Skin epidermis (tissue), 12 donors: ENCODE results near the gene TSPAN18.

Experiments used
- H3K27ac ChIP-seq, 21 experiments: fragments of 200-600 bp; sonication (generic) in 11 of 21; one replicate each; pipeline ENCODE4 v1.5.0; 2020; ENCODE audit warnings: mild to moderate bottlenecking in 3 of 21, inconsistent platforms in 2 of 21, moderate library complexity in 2 of 21
- H3K4me3 ChIP-seq, 7 experiments: fragments of 200-600 bp; sonication (generic) in 2 of 7; one replicate each; pipeline ENCODE4 v1.5.0; 2020; ENCODE audit warnings: inconsistent platforms in 2 of 7, mild to moderate bottlenecking in 2 of 7, moderate library complexity in 1 of 7

Gene TSPAN18

DNA sequence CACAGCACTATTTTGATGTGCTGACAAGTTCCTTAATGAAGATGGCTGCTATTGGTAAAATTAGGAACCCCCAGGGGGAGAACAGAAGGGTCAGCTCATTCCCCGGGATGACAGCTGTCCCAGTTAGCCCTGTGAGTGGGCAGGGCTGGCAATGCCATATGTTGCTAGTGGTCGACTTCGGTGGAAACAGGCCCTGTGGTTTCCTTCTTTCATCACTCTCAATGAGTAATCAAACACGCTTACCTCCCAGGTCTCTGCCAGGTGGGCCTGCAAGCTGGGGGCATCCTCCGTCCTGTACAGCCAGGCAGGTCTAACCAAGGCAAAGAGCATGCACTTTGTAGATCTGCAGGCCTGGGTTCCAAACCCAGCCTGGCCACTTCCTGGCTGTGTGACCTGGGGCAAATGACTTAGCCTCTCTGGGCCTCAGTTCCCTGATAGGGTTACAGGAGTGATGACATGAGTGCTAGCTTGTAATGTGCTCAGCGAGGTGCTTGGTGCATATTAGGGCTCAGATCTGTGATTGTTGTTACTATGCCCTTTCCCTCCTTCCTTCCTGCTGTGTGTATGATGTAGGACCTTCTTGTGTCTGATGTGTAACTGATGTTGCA, 85.2 kb downstream of the TSPAN18 start:
- Histone ChIP-seq H3K27ac (peak overlapping the region in 4 of 21 experiments; percentile 12 to 30 (median 14)), H3K4me3 (no peak overlapping the region)

DNA sequence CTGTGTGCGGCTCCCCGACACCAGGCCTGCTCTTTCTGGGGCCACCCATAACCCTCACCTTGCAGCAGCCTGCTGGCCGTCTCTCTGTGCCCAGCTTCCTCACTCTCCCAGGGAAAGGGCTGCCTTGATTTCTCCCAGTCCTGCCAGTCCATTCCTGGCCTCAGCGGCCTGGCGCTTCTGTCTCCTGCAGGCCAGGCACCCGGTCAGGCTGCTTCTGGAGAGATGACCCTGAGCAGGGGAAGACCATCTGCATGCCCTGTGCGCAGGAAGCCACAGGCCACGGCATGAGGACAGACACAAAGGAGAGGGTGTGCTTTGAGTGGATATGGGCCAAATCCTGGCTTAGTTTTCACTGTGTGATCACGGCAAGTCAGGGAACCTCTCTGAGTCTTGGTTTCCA, 86.2 kb downstream of the TSPAN18 start:
- no peak overlapping the region for H3K4me3 ChIP-seq
- H3K27ac ChIP-seq: peak overlapping the region in 3 of 21 experiments; percentile 7 to 59 (median 38)

DNA sequence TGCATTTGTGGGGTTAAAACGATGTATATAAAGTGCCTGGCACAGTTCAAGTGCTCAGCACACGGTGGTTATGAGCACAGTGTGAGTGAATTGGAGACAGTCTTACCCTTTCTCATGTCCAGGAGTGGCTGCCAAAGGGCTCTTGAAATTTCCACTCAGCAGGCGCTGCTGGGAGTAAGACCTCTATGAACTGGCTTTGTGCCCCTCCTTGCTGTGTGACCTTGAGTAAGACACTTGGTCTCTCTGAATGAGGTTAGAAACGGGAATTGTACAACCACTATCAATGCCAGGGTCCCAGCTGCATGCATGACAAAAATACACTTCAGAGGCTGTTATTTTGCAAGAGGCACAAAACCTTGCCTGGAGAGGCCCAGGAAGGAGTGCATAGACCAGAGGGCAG, 86.6 kb downstream of the TSPAN18 start:
- no peak overlapping the region for H3K4me3 ChIP-seq
- peak overlapping the region in 4 of 21 experiments; percentile 7 to 59 (median 36) for H3K27ac ChIP-seq

DNA sequence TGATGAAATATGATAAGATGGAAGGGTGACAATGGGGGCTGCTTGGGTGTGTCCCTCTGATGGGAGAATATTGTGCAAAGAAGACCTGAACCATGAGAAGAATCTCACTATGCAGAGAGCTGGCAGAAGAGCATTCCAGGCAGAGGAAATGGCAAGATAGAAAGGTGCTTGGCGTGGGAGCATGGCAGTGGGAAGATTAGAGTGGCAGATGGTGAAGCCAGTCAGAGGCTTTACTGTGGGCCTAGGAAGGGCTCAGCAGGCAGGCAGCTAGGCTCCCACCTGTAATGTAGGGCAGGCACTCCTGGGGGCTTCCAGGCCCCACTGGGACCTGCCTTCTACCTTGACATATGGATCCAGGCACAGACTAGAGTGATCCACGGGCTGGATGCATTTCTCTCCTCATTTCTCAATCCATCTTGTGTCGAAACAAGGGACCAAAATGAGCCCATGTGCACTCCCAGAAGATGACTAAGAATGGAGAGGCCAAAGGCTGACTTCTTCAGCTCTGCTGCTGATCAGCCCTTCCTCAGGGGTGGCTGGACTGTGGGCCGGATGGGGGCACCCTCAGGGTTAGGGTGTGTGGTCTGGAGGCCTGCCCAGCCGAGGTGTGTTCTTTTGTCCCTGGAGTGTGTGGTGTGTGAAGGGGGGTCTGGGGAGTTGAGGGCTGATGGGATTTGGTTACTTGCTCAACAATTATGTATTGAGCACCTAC, 88.3 kb downstream of the TSPAN18 start:
- peak overlapping the region in 1 of 21 experiments; percentile 30 for H3K27ac ChIP-seq
- H3K4me3 ChIP-seq: no peak overlapping the region

DNA sequence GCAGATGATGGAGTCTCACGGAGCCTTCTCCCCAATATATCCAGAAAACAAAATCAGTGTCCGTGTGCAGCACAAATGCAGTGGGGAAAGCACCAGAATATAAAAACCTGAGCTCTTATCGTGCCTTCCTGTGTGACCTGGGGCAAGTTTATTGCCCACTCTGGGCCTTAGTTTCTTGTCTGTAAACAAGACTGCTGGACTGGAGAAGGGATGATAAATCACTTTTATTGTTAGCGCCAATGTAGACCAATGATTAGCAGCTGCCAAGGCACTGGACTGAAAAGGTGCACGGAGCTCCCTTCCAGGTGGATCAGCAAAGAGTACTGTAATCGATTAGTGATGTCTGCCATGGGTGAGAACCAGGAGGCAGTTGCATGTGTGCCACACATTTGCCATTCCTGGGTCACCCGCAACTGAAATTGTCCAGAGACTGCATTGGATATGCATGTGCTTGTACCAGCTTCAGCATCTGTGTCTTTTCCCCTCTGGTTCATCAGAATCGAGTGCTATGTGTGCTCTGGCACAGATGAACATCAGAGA, 89.2 kb downstream of the TSPAN18 start:
- no peak overlapping the region for H3K4me3 ChIP-seq
- H3K27ac ChIP-seq: no peak overlapping the region

DNA sequence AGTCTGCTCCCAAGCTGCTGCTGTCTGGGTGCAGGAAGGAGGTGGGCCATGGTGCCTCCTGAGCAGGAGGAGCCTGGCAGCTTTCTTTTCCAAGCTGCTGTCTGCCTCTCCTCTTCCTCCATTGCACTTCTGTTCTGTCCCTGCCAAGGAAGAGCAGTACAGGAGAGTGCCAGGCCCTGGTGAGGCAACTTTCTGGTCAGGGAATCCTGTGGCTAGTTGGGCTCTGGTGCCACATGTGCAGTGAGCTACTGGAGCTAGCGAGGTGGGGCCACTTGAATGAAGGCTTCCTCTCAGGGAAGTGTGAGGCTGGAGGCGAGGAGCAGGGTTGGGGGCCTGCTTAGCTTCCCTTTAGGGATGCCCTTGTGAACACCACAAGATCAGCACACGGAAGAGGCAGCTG, 90.0 kb downstream of the TSPAN18 start:
- Histone ChIP-seq H3K27ac (peak overlapping the region in 4 of 21 experiments; percentile 7 to 47 (median 22)), H3K4me3 (no peak overlapping the region)

DNA sequence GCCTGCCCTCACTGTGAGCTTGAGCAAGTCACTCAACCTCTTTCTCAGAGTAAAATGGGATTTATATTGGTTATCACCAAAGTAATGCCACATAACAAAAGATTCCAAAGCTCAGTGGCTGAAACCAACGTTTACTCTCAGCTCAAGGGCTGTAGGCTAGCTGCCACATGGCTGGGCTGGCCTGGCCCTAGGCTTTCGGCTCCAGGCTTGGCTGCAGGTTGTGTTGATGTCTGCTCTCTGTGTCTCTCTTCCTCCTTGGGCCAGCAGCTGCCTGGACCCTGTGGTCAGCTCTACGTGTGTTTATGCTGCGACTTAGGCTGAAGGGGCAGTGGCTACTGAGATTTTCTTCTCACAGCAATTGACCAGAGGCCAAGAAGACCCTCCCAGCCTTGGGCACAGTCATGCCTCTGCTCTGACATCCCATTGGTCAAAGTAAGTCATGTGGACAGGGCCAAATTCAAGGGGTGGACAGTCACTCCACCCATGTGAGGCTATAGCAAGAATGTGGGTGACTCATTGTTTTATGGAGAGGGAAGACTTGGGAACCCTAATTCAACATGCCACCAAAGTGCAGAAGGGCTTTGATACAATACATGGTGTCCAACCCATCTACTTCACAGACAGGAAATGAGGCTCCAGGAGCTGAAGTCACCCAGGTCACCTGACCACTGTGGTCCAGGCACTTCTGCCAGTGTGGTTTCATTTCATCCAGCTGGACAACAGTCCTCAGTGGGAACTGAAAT, 90.6 kb downstream of the TSPAN18 start:
- peak overlapping the region in 5 of 21 experiments; percentile 7 to 62 (median 22) for H3K27ac ChIP-seq
- H3K4me3 ChIP-seq: no peak overlapping the region

DNA sequence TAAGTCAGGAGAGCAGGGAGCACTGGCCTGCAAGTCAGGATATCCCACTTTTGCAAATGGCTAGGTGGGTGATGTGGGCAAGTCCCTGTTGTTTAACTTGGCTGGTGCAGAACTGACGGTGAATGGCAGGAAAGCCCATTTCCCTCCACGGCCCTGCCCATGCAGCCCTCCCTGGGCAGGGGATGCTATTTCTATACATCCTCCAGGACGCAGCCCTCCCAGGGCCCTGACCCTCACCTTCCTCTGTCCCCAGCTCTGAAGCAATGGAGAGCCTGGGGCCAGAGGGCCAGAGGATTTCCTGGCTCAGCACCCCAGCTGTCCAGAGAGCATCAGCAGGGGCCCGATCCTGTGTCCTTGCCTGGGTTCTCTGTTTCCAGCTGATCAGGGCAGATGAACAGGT, 91.3 kb downstream of the TSPAN18 start:
- no peak overlapping the region for H3K4me3 ChIP-seq
- no peak overlapping the region for H3K27ac ChIP-seq

DNA sequence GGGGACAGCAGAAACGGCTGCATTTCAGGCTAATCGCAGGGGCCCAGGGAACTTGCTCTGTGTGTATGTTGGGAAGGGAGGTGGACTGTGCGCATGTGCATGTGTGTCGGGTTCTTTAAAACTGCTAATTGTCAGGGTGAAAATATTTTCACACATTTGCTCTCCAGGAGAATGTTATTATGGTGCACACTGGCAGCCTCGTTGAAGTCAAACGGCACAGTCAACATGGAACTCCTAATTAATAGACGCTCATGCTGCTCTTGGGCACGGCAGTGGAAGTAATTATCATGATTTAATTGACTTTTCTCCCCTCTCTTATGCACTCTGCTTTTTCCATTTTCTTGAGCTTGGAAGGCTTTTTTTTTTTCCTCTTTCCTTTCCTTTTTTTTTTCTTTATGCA, 92.6 kb downstream of the TSPAN18 start:
- Histone ChIP-seq H3K27ac (no peak overlapping the region), H3K4me3 (no peak overlapping the region)

DNA sequence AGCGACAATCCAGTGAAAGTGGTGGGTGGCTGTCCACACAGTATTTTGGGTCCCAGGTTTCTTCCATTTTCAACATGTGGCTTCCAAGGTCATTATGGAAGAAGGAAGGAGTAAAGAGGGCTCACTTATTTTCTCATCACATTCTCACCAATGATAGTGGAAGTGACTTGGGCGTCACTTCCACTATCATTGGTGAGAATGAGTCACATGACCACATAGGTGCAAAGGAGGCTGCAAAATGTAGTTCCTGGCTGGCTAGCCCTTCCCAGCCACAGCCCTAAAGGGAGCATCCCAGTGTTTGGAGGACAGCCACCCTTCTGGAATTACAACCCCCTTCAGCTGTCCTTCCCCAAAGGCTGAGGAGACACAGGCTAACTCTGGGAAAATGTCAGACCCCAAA, 95.6 kb downstream of the TSPAN18 start:
- H3K4me3 ChIP-seq: no peak overlapping the region
- H3K27ac ChIP-seq: no peak overlapping the region

- Histone ChIP-seq H3K27ac (no peak overlapping the region), H3K4me3 (no peak overlapping the region)
Measured at GRCh38 chr11:44823006-44823405, 96.2 kb downstream of the TSPAN18 start.

GRCh38 chr11:44823868-44824267, 97.1 kb downstream of the TSPAN18 start:
- peak overlapping the region in 2 of 21 experiments; percentile 6 to 11 for H3K27ac ChIP-seq
- H3K4me3 ChIP-seq: no peak overlapping the region

GRCh38 chr11:44824300-44824704, 97.5 kb downstream of the TSPAN18 start:
- peak overlapping the region in 2 of 21 experiments; percentile 6 to 11 for H3K27ac ChIP-seq
- no peak overlapping the region for H3K4me3 ChIP-seq

DNA sequence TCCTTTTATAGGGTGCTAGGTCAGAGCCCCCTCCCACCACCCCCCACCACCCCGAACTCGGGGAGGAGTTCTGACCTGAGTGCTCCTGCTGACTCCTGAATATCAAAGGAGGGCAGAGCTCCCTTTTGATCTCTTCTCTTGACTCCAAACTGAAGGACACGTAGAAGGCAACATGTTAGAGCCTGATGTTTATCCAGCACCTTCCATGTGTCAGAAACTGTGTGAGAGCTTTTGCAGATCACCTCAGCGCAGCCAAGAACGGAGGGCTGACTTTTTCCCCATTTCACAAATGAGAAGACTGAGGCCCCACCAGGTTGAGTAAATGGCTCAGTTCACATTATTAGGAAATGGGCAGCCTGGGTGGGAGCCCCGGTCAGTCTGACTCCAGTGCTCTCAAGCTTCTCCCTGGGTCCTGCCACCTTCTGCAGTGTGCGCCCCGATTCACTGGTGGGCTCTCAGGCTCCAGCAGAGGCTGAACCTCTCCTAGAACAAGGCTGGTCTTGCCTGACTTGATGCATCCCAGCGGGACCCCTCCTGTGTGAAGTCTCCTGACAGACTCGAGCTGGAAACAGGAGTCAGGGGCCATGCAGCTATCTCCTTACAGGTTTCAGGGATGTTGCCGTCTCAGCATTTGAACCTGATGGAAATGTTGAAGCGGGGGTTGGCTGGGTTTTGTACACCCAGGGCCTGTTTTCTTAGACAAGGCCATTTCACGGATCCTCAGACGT, 98.5 kb downstream of the TSPAN18 start:
- H3K27ac ChIP-seq: peak overlapping the region in 1 of 21 experiments; percentile 11

GRCh38 chr11:44826922-44827643, 100.3 kb downstream of the TSPAN18 start:
- Histone ChIP-seq H3K27ac (peak overlapping the region in 1 of 21 experiments; percentile 61), H3K4me3 (no peak overlapping the region)

More for the DNA sequence above, 98.5 kb downstream of the TSPAN18 start:
- no peak overlapping the region for H3K4me3 ChIP-seq

DNA sequence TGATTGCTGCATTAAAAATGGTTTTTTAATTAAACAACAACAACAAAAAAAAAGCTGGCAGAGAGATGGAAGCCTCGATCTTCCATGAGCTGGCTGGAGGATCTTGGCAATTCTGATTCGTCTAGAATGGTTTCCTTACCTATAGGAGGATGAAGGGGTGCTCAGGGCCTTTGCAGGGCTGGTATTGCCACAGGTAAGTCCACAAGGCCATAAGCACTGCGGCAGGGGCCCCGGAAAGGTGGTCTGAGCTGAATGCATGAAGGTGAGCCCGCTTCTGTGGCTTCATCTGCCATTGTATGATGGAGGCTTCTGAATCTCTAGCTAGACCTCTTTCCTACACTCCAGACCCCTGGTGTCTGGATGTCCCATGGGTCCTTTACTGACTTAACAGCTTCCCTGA, 101.5 kb downstream of the TSPAN18 start:
- Histone ChIP-seq H3K4me3 (no peak overlapping the region), H3K27ac (no peak overlapping the region)

- Histone ChIP-seq H3K4me3 (no peak overlapping the region), H3K27ac (no peak overlapping the region)
Measured at GRCh38 chr11:44829838-44830237, 103.1 kb downstream of the TSPAN18 start.

- Histone ChIP-seq H3K27ac (peak overlapping the region in 1 of 21 experiments; percentile 26), H3K4me3 (no peak overlapping the region)
Measured at GRCh38 chr11:44831605-44832394, 105.0 kb downstream of the TSPAN18 start.
